CD4-positive, alpha-beta memory T cell (primary cell): ENCODE measurements around the gene SCO2. TPM values are rescaled to one million over a fixed set of nuclear protein-coding genes. Genes with fewer than 3 reads are reported as not detected.
A peak's percentile ranks its signal among the peaks of the same experiment; 100 is the strongest.

Source experiments
- CTCF ChIA-PET: fragments of 350-600 bp; sonication (Branson Sonifier 250); formaldehyde crosslinking; loops from one replicate; lab custom pipeline; 2021; ENCODE audit warnings: inconsistent platforms; ENCODE audit not compliant: partially characterized antibody; lab: Charles Lee
- POLR2A ChIA-PET: fragments of 350-600 bp; sonication (Branson Sonifier 250); formaldehyde crosslinking; loops from one replicate; lab custom pipeline; 2021; ENCODE audit not compliant: partially characterized antibody; lab: Charles Lee
- DNase-seq, 5 donors: peaks; one replicate each; pipeline versions ENCODE4 v3.0.0 to v3.0.0-alpha.2; 2020 to 2022; ENCODE audit warnings: mixed read lengths in 1 of 5
- H3K27ac ChIP-seq: one replicate; pipeline ENCODE4 v1.7.0; 2013; ENCODE audit warnings: low read depth, low read length
- H3K27me3 ChIP-seq: 2 replicates; pipeline ENCODE4 v1.7.0; 2013; ENCODE audit warnings: mild to moderate bottlenecking, low read length, moderate library complexity; ENCODE audit not compliant: insufficient read depth
- H3K36me3 ChIP-seq: 2 replicates; pipeline ENCODE4 v1.7.0; 2013; ENCODE audit warnings: mild to moderate bottlenecking, low read length, moderate library complexity; ENCODE audit not compliant: insufficient read depth
- H3K4me1 ChIP-seq: 2 replicates; pipeline ENCODE4 v1.7.0; 2013; ENCODE audit warnings: mild to moderate bottlenecking, low read length, moderate library complexity; ENCODE audit not compliant: insufficient read depth
- H3K4me3 ChIP-seq, 2 donors: one replicate each; pipeline ENCODE4 v1.7.0; 2013; ENCODE audit warnings: low read length in 2 of 2, mild to moderate bottlenecking in 1 of 2
- H3K9me3 ChIP-seq, 2 donors: one replicate each; pipeline ENCODE4 v1.7.0; 2013; ENCODE audit warnings: low read length in 2 of 2, control low read depth in 1 of 2; ENCODE audit not compliant: control insufficient read depth in 1 of 2
- H3K27ac Mint-ChIP-seq, 7 donors: one replicate each; pipeline ENCODE4 v1.8.0; 2020 to 2021; ENCODE audit warnings: mixed read lengths in 7 of 7, mild to moderate bottlenecking in 6 of 7, inconsistent platforms in 3 of 7, moderate library complexity in 3 of 7
- H3K27me3 Mint-ChIP-seq, 2 donors: one replicate each; pipeline ENCODE4 v1.8.0; 2020 to 2021; ENCODE audit warnings: mixed read lengths in 2 of 2
- H3K36me3 Mint-ChIP-seq, 2 donors: one replicate each; pipeline ENCODE4 v1.8.0; 2020 to 2021; ENCODE audit warnings: mixed read lengths in 2 of 2, inconsistent platforms in 1 of 2, mild to moderate bottlenecking in 1 of 2
- H3K4me1 Mint-ChIP-seq, 4 donors: one replicate each; pipeline ENCODE4 v1.8.0; 2020 to 2021; ENCODE audit warnings: mixed read lengths in 4 of 4, mild to moderate bottlenecking in 1 of 4
- H3K4me3 Mint-ChIP-seq, 8 donors: one replicate each; pipeline ENCODE4 v1.8.0; 2020 to 2021; ENCODE audit warnings: mixed read lengths in 8 of 8, mild to moderate bottlenecking in 7 of 8, moderate library complexity in 6 of 8, inconsistent platforms in 3 of 8
- H3K9me3 Mint-ChIP-seq, 8 donors: one replicate each; pipeline ENCODE4 v1.8.0; 2020 to 2021; ENCODE audit warnings: mixed read lengths in 8 of 8, mild to moderate bottlenecking in 5 of 8, inconsistent platforms in 3 of 8, moderate library complexity in 1 of 8
- intact Hi-C: fragments of 100-400 bp; cut with micrococcal nuclease; formaldehyde crosslinking; loops from one replicate; pipeline ENCODE4 v1.15.1; 2023
- polyA plus RNA-seq, 2 donors: library from polyadenylated mRNA; unstranded; fragments of 300-500 nt; fragmentation: Illumina TruSeq; gene quantifications; one replicate each; pipeline ENCODE4 v1.2.3, GENCODE V29; 2021
- total RNA-seq, 2 experiments: library from RNA; stranded (reverse); gene quantifications; one replicate each; pipeline ENCODE4 v1.2.3, GENCODE V29; 2021

The SCO2 gene
- total and polyA plus RNA-seq, 4 experiments from 2014 or later, result 3.6 to 8.1 TPM; not detected in 2

GRCh38 chr22:50570861-50571260 is 45.5 kb upstream of the SCO2 start:
- Histone ChIP-seq H3K4me1 (no peaks in the 10 kb centered on the region), H3K4me3 (no peak overlapping the region), H3K27me3 (no peaks in the 10 kb centered on the region), H3K36me3 (peaks cover 25% of the 10 kb centered on the region), H3K27ac (no peak overlapping the region), H3K9me3 (no peaks in the 10 kb centered on the region)
- Mint-ChIP-seq H3K27ac (no peak overlapping the region), H3K4me3 (no peak overlapping the region), H3K27me3 (no peaks in the 10 kb centered on the region), H3K4me1 (peaks cover 0 to under 1% (median 0%) of the 10 kb centered on the region in 4 donors), H3K36me3 (peaks cover 20 to 24% of the 10 kb centered on the region in 2 donors), H3K9me3 (no peaks in the 10 kb centered on the region)
- intact Hi-C loops, result no loop called here
- CTCF ChIA-PET, result no interaction called here
- DNase-seq, result no peak
- POLR2A ChIA-PET, result interaction anchor here (1.0 to 1.5 kb wide), 2 partner anchors 26 to 45 kb away, joined by 4 read pairs; partner anchors contain the start of gene SCO2

DNA sequence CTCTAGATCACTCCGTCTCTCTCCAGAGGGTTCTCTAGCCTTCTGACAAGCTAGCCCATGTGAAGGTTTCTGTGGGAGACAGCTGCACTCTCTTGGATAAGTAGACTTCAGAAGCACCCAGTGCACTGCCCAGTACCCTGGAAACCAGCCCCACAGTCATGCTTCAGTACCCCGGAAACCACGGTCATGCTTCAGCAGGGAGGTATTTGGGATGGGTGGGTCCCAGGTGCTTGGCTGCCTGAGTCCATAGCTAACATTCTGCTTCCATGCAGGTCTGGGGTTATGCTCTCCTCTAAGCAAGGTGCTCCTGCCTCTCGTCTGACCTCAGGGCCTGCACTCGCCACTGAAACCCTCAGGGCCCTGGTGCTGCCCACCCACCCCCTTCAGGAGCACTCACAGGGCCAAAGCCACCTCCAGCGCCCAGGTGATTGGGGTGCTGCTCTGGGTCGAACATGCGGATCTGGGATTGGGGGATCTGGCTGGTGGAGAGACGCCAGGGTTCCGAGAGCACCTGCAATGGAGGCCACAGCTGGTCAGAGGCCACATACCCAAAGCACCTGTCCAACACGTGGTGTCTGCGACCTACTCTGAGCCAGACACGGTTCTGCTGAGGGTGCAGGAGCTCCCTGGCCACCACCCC is 44.6 kb upstream of the SCO2 start:
- peaks cover 20 to 24% of the 10 kb centered on the region in 2 donors for H3K36me3 Mint-ChIP-seq

GRCh38 chr22:50569041-50569459 is 43.7 kb upstream of the SCO2 start:
- Mint-ChIP-seq H3K27me3 (peaks cover 0 to 2% of the 10 kb centered on the region in 2 donors), H3K4me3 (no peak overlapping the region), H3K4me1 (no peaks in the 10 kb centered on the region), H3K36me3 (peaks cover 20 to 24% of the 10 kb centered on the region in 2 donors), H3K9me3 (no peaks in the 10 kb centered on the region), H3K27ac (peak overlapping the region in 1 of 7 donors; percentile 25)
- Histone ChIP-seq H3K27ac (no peak overlapping the region), H3K4me1 (no peaks in the 10 kb centered on the region), H3K4me3 (no peak overlapping the region), H3K27me3 (no peaks in the 10 kb centered on the region), H3K36me3 (peaks cover 25% of the 10 kb centered on the region), H3K9me3 (no peaks in the 10 kb centered on the region)
- intact Hi-C loops, result no loop called here
- DNase-seq, result no peak
- CTCF ChIA-PET, result no interaction called here
- POLR2A ChIA-PET, result interaction anchor here (0.6 kb wide), 1 partner anchor 14 kb away, joined by 3 read pairs; the partner anchor contains the start of gene CHKB

More for the DNA sequence above, 44.6 kb upstream of the SCO2 start:
- peaks cover 25% of the 10 kb centered on the region for H3K36me3 ChIP-seq
- no peaks in the 10 kb centered on the region for H3K9me3 ChIP-seq
- DNase-seq, result no peak
- H3K9me3 Mint-ChIP-seq, result no peaks in the 10 kb centered on the region
- H3K4me1 Mint-ChIP-seq, result no peaks in the 10 kb centered on the region
- ChIA-PET CTCF (interaction anchor here (1.0 kb wide), 1 partner anchor 45 kb away, joined by 3 read pairs; the partner anchor contains the start of gene SCO2), POLR2A (interaction anchor here (1.0 to 1.5 kb wide), 2 partner anchors 25 to 44 kb away, joined by 4 read pairs; partner anchors contain the start of gene SCO2)
- H3K27ac Mint-ChIP-seq, result no peak overlapping the region
- no peaks in the 10 kb centered on the region for H3K27me3 ChIP-seq
- H3K4me1 ChIP-seq, result no peaks in the 10 kb centered on the region
- H3K4me3 ChIP-seq, result no peak overlapping the region
- H3K27me3 Mint-ChIP-seq, result no peaks in the 10 kb centered on the region
- no peak overlapping the region for H3K4me3 Mint-ChIP-seq
- no peak overlapping the region for H3K27ac ChIP-seq
- intact Hi-C loops, result no loop called here

DNA sequence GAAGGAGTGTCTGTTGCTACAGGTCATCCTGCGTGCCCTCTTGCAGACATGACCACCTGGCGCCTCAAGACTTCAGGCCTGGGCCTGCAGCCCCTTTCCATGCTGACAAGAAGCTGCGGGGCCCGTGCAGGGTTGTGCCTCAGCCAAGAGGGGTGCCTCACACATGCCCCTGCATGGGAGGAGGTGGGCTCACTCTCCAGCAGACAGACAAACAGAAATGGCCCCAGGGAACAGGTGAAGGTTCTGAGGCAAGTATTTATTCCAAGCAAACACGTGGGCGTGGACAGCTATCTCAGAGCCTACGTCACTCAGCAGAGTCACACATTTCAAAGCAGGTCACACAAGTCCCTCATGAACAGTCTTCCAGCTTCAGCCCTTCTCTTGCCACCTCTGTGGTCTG is 43.2 kb upstream of the SCO2 start:
- Mint-ChIP-seq H3K9me3 (no peaks in the 10 kb centered on the region), H3K27ac (no peak overlapping the region), H3K4me1 (peaks cover 1 to 2% (median 2%) of the 10 kb centered on the region in 4 donors), H3K4me3 (no peak overlapping the region), H3K27me3 (peaks cover 0 to 2% of the 10 kb centered on the region in 2 donors), H3K36me3 (peaks cover 20 to 24% of the 10 kb centered on the region in 2 donors)
- no peak for DNase-seq
- POLR2A ChIA-PET, result interaction anchor here (0.6 kb wide), 1 partner anchor 14 kb away, joined by 3 read pairs; the partner anchor contains the start of gene CHKB
- Histone ChIP-seq H3K4me1 (peaks cover 1% of the 10 kb centered on the region), H3K27me3 (no peaks in the 10 kb centered on the region), H3K27ac (no peak overlapping the region), H3K9me3 (no peaks in the 10 kb centered on the region), H3K36me3 (peaks cover 25% of the 10 kb centered on the region), H3K4me3 (no peak overlapping the region)
- intact Hi-C loops, result no loop called here
- CTCF ChIA-PET, result no interaction called here

DNA sequence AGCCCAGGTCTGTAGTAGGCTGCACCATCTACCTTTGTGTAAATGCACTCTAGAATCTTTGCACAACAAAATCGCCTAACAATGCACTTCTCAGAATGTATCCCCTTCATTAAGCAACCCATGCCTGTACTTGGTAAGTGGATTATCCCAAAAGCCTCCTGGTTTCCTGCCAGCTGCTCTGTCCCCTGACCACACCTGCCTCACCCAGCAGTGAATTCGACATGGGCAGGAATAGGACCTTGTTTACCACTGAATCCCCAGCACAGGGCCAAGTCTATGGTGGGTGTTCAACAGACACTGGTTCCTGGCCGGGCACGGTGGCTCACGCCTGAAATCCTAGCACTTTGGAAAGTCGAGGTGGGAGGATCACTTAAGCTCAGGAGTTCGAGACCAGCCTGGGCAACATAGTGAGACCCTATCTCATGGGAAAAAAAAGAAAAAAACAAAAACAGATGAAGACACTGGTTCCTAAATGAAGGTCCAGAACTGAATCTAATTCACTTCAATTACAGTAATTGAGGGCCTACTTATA is 42.4 kb upstream of the SCO2 start:
- H3K9me3 ChIP-seq, result no peaks in the 10 kb centered on the region
- H3K27me3 Mint-ChIP-seq, result peaks cover 0 to 2% of the 10 kb centered on the region in 2 donors
- peaks cover 8 to 11% (median 10%) of the 10 kb centered on the region in 4 donors for H3K4me1 Mint-ChIP-seq
- no peaks in the 10 kb centered on the region for H3K9me3 Mint-ChIP-seq
- H3K36me3 ChIP-seq, result peaks cover 25% of the 10 kb centered on the region
- no peak overlapping the region for H3K27ac ChIP-seq
- ChIA-PET POLR2A (no interaction called here), CTCF (no interaction called here)
- peaks cover 8% of the 10 kb centered on the region for H3K4me1 ChIP-seq
- no peaks in the 10 kb centered on the region for H3K27me3 ChIP-seq
- H3K4me3 Mint-ChIP-seq, result no peak overlapping the region
- peaks cover 21 to 24% of the 10 kb centered on the region in 2 donors for H3K36me3 Mint-ChIP-seq
- intact Hi-C loops, result no loop called here
- H3K4me3 ChIP-seq, result no peak overlapping the region
- DNase-seq, result no peak
- H3K27ac Mint-ChIP-seq, result no peak overlapping the region

- peaks cover 0 to 2% of the 10 kb centered on the region in 2 donors for H3K27me3 Mint-ChIP-seq
- intact Hi-C loops, result no loop called here
- no peaks in the 10 kb centered on the region for H3K9me3 ChIP-seq
- ChIA-PET POLR2A (interaction anchor here (0.6 to 4.8 kb wide), 10 partner anchors 16 to 95 kb away, joined by 3 to 65 read pairs (median 12); partner anchors contain the start of genes CHKB, CPT1B, LMF2 and NCAPH2), CTCF (interaction anchor here (0.6 to 4.5 kb wide), 9 partner anchors 12 to 112 kb away, joined by 3 to 33 read pairs (median 9); partner anchors contain the start of gene SCO2)
- no peak overlapping the region for H3K27ac Mint-ChIP-seq
- H3K9me3 Mint-ChIP-seq, result no peaks in the 10 kb centered on the region
- H3K4me3 ChIP-seq, result no peak overlapping the region
- H3K36me3 ChIP-seq, result peaks cover 7% of the 10 kb centered on the region
- peaks cover 8% of the 10 kb centered on the region for H3K4me1 ChIP-seq
- no peak overlapping the region for H3K27ac ChIP-seq
- peak overlapping the region in 3 of 8 donors; percentile 8 to 33 (median 12) for H3K4me3 Mint-ChIP-seq
- no peak for DNase-seq
- H3K27me3 ChIP-seq, result no peaks in the 10 kb centered on the region
- H3K36me3 Mint-ChIP-seq, result peaks cover 6 to 8% of the 10 kb centered on the region in 2 donors
- H3K4me1 Mint-ChIP-seq, result peaks cover 13 to 25% (median 20%) of the 10 kb centered on the region in 4 donors
These were observed 38.9 kb upstream of the SCO2 start for GRCh38 chr22:50564289-50564688.
